Omental fat pad (tissue), 4 donors: ENCODE results near the gene STK36. TPM values are rescaled to one million over a fixed set of nuclear protein-coding genes. Genes with fewer than 3 reads are reported as not detected.

Experiments used
- ATAC-seq: fragments of 150-250 bp; one replicate; pipeline ENCODE4 v1.9.1; 2016; ENCODE audit warnings: mild to moderate bottlenecking, moderate library complexity; ENCODE audit not compliant: low FRiP score
- DNase-seq: peaks from one replicate; pipeline ENCODE4 v3.0.0-alpha.2; 2019; ENCODE audit warnings: low spot score
- total RNA-seq, 4 donors: library from RNA; depleted of rRNA; stranded (reverse); fragments of >200 nt; gene quantifications; one replicate each; pipeline ENCODE4 v1.1.0, GENCODE V29; 2016
- TF ChIP-seq, protein P1 (sequence below), 3 donors: fragments of 450-650 bp; IDR thresholded peaks; one replicate each; pipeline ENCODE4 v1.5.1; 2016 to 2017; ENCODE audit warnings: antibody characterized with exemption in 3 of 3, mild to moderate bottlenecking in 3 of 3, moderate library complexity in 2 of 3

The STK36 gene
- total RNA-seq, 4 donors from 2014 or later, result 15.6 to 45.7 (median 23.1) TPM

DNA sequence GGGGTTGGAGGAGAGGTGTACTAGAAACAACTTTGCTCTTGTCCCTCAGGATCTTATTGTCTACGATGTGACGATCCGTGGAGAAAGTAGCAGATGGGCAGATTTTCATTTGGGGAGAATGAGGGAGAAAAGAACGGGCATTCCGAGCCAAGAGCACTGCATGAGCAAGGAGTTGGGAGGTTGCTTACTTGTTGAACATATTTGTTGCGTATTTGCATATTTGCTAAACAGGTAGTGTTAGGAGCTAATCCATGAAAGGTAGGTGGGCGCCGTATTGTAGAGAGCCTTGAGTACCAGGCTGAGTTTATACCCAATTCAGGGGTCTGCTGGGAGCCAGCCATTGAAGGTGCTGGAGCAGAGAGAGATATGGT is 11.9 kb upstream of the STK36 start:
- ATAC-seq (no peak), DNase-seq (no peak)
- TF ChIP-seq, protein P1, sequence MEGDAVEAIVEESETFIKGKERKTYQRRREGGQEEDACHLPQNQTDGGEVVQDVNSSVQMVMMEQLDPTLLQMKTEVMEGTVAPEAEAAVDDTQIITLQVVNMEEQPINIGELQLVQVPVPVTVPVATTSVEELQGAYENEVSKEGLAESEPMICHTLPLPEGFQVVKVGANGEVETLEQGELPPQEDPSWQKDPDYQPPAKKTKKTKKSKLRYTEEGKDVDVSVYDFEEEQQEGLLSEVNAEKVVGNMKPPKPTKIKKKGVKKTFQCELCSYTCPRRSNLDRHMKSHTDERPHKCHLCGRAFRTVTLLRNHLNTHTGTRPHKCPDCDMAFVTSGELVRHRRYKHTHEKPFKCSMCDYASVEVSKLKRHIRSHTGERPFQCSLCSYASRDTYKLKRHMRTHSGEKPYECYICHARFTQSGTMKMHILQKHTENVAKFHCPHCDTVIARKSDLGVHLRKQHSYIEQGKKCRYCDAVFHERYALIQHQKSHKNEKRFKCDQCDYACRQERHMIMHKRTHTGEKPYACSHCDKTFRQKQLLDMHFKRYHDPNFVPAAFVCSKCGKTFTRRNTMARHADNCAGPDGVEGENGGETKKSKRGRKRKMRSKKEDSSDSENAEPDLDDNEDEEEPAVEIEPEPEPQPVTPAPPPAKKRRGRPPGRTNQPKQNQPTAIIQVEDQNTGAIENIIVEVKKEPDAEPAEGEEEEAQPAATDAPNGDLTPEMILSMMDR (IDR thresholded peaks at IDR 0.05), result no peak

DNA sequence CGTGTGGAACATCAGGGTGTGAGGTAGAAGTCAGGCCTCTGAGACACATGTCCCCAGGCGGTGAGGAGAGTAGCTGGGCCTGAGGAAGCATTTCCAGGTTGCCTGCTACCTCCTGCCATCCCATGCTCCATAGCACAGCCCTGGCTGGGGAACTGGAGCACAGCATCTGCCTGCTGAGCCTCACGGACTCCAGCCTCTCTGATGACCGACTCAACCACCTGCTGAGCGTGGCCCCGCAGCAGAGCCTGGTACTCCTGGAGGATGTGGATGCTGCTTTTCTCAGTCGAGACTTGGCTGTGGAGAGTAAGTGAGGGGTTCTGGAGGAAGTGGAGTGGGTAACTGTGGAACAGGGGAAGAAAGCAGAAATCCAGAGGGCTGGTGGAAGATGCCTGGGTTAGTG is 9.5 kb upstream of the STK36 start:
- ATAC-seq (no peak), DNase-seq (no peak)
- TF ChIP-seq, protein P1 (IDR thresholded peaks at IDR 0.05), result no peak

DNA sequence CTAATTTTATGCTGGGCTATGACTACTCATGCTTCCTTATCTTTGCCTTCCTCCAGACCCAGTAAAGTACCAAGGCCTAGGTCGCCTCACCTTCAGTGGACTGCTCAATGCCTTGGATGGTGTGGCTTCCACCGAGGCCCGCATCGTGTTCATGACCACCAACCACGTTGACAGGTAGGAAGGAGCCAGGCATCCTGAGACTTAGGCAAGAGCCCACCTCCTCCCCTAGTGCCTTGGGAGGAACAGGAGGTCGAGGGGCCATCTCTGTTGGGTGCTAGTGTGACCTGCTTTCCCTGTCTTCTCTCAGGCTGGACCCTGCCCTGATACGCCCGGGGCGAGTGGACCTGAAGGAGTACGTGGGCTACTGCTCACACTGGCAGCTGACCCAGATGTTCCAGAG is 9.1 kb upstream of the STK36 start:
- TF ChIP-seq, protein P1 (IDR thresholded peaks at IDR 0.05), result no peak
- ATAC-seq (no peak), DNase-seq (no peak)

DNA sequence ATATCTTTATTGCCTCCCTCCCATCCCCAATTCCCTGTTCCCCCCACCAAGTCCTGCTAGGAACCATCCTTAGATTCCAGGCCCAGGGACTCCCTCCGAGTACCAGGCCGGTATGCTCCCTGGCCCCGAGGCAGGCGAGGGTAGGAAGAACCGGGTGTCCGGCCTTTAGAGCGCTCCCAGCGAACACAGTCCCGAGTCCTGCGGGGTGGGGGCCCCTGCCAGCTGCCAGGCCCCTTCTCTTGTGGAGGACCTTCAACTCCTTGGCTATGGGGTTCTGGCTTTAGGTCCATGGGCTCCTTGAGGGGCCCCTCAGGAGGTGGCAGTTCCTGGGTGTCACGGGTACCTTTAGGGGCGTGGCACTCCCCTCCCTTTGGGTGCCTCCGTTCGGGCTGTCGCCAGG is 8.0 kb upstream of the STK36 start:
- DNase-seq (no peak), ATAC-seq (no peak)
- TF ChIP-seq, protein P1 (IDR thresholded peaks at IDR 0.05), result no peak

DNA sequence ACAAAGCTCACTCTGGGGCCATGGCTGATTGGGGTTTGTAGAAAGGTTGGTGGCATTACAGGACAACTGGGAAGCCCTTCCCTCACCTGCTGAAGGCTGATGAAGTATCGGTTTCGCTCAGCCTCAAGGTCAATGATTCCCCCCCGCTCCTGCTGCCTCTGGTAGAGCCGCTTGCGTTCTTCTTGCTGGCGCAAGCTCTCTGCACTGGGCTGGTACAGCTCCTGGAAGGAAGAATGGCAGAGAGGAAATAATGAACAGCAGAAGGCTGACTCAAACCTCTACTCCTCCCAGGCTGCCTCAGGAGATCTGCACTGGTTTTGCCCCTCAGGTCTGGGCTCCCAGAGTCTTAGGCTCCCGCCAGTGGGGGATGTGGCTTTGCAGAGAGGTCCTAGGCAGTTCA is 7.2 kb upstream of the STK36 start:
- DNase-seq, result no peak
- TF ChIP-seq, protein P1 (IDR thresholded peaks at IDR 0.05), result no peak
- no peak for ATAC-seq

DNA sequence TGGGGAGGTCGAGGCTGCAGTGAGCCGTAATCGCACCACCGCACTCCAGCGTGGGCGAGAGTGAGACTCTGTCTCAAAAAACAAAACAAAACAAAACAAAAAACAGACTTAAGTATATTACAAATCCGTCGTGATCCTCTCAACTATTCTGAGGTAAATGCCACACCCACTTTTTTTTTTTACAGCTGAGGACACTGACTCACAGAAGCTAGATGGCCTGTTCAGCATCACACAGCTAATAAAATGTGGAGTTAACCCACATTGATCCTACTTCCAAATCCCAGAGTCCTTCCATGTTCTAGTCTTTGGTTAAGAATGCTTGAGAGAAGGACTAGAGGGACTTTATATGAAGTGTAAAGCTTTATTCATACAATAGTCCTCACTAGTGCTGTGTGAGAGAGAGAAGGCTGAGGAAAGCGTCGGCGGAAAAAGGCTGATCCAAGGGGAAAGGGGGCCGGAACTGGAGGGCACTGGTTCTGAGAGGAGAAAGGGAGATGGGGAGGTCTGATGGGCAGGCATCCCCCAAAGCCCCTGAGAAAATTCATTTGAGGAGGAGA is 711 bp upstream of the STK36 start:
- ATAC-seq (no peak), DNase-seq (no peak)
- TF ChIP-seq, protein P1 (IDR thresholded peaks at IDR 0.05), result no peak

DNA sequence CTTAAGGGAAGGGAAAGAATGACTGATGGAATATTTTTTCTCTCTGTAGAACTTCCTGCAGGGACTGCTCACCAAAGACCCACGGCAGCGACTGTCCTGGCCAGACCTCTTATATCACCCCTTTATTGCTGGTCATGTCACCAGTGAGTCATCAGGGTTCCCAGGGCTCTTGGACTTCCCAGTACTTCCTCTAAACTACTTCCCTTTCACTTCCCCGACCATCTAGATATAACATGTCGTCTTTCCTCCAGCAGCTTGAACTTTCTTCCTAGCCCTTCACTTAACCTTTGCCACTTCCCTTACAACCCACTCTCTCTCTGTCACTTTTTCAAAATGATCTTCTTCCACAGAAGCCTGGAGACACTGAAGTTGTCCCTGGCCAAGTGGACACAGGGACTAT is 7.2 kb downstream of the STK36 start:
- DNase-seq (no peak), ATAC-seq (no peak)
- TF ChIP-seq, protein P1 (IDR thresholded peaks at IDR 0.05), result no peak
